ENCODE results near the gene PTRHD1.

GRCh38 chr2:24830786-24831185 is 37.6 kb upstream of the PTRHD1 start:
- TF ChIP-seq USF2 (IDR thresholded peaks at IDR 0.05; ENCODE audit: low read length) (no peak), POLR2A (IDR thresholded peaks at IDR 0.05; ENCODE audit: control extremely low read depth in 1 of 2, low read depth in 2 of 2, low read length in 2 of 2) (no peak), EP300 (IDR thresholded peaks at IDR 0.05; ENCODE audit: borderline replicate concordance in 1 of 2, low read depth in 2 of 2, low read length in 2 of 2) (no peak), EZH2 (IDR thresholded peaks at IDR 0.05; ENCODE audit: low read depth, low read length, severe bottlenecking) (no peak), CTCF (IDR thresholded peaks at IDR 0.05; ENCODE audit: control extremely low read depth in 1 of 3, insufficient read depth in 1 of 3, low read depth in 1 of 3, low read length in 3 of 3) (no peak), BRCA1 (IDR thresholded peaks at IDR 0.05; ENCODE audit: low read depth, low read length) (no peak), RXRA (IDR thresholded peaks at IDR 0.05; ENCODE audit: insufficient read depth, low read depth, low read length) (no peak), TAF1 (IDR thresholded peaks at IDR 0.05; ENCODE audit: low read depth, low read length) (no peak), POLR2AphosphoS5 (IDR thresholded peaks at IDR 0.05; ENCODE audit: low read depth, low read length) (no peak; the same call in 1 of the 2 replicates), KDM5A (IDR thresholded peaks at IDR 0.05; ENCODE audit: low read length) (no peak), SUZ12 (IDR thresholded peaks at IDR 0.05; ENCODE audit: low read length) (no peak), MAFK (IDR thresholded peaks at IDR 0.05; ENCODE audit: low read depth, low read length) (no peak), YY1 (IDR thresholded peaks at IDR 0.05; ENCODE audit: low read depth, low read length) (no peak)
